Hepatocyte (in vitro differentiated cells): ENCODE measurements around the gene MT1F. TPM values are rescaled to one million over a fixed set of nuclear protein-coding genes. Genes with fewer than 3 reads are reported as not detected.

ENCODE experiments used
- DNase-seq: peaks from one replicate; pipeline ENCODE4 v3.0.0-alpha.2; 2016; ENCODE audit warnings: low spot score
- H2AFZ ChIP-seq: fragments of 200-600 bp; sonication (generic); 2 replicates; pipeline ENCODE4 v1.6.0; 2016; ENCODE audit warnings: antibody characterized with exemption, mild to moderate bottlenecking
- H3K27ac ChIP-seq: fragments of 200-600 bp; sonication (generic); 2 replicates; pipeline ENCODE4 v1.5.1; 2016; ENCODE audit warnings: mild to moderate bottlenecking
- H3K27me3 ChIP-seq: fragments of 200-600 bp; sonication (generic); 2 replicates; pipeline ENCODE4 v1.6.1; 2016
- H3K36me3 ChIP-seq: fragments of 200-600 bp; sonication (generic); replicated peaks from 2 replicates; pipeline ENCODE4 v1.5.1; 2016; ENCODE audit warnings: low read depth; ENCODE audit not compliant: insufficient read depth
- H3K4me1 ChIP-seq: fragments of 200-600 bp; sonication (generic); 2 replicates; pipeline ENCODE4 v1.5.1; 2016; ENCODE audit warnings: mild to moderate bottlenecking, moderate library complexity; ENCODE audit not compliant: insufficient read depth
- H3K4me2 ChIP-seq: fragments of 200-600 bp; sonication (generic); 2 replicates; pipeline ENCODE4 v1.6.0; 2016
- H3K4me3 ChIP-seq: fragments of 200-600 bp; sonication (generic); 2 replicates; pipeline ENCODE4 v1.5.1; 2016; ENCODE audit warnings: mild to moderate bottlenecking
- H3K79me2 ChIP-seq: fragments of 200-600 bp; sonication (generic); 2 replicates; pipeline ENCODE4 v1.6.0; 2017; ENCODE audit warnings: mild to moderate bottlenecking
- H3K9me2 ChIP-seq: fragments of 200-600 bp; sonication (generic); replicated peaks from 2 replicates; pipeline ENCODE4 v1.6.0; 2017; ENCODE audit warnings: mild to moderate bottlenecking; ENCODE audit not compliant: insufficient read depth
- H3K9me3 ChIP-seq: fragments of 200-600 bp; sonication (generic); 2 replicates; pipeline ENCODE4 v1.5.1; 2016; ENCODE audit warnings: low read depth, mild to moderate bottlenecking
- H4K20me1 ChIP-seq: fragments of 200-600 bp; sonication (generic); 2 replicates; pipeline ENCODE4 v1.6.0; 2016; ENCODE audit warnings: mild to moderate bottlenecking; ENCODE audit not compliant: insufficient read depth, poor library complexity, severe bottlenecking
- EZH2 ChIP-seq: fragments of 200-600 bp; sonication (generic); IDR thresholded peaks from 2 replicates; pipeline ENCODE4 v1.6.1; 2016; ENCODE audit warnings: antibody characterized with exemption, mild to moderate bottlenecking, borderline replicate concordance
- EZH2phosphoT487 ChIP-seq: fragments of 200-600 bp; sonication (generic); IDR thresholded peaks from one replicate; pipeline ENCODE4 v1.6.1; 2018; ENCODE audit warnings: antibody characterized with exemption, mild to moderate bottlenecking, low read depth, moderate library complexity; ENCODE audit not compliant: unreplicated experiment, severe bottlenecking
- WGBS: methylation state at CpG from one replicate; pipeline ENCODE4 v1.1.6; 2016; ENCODE audit warnings: low lambda C conversion rate; ENCODE audit errors: missing lambda C conversion rate; 5-methylcytosine and 5-hydroxymethylcytosine counted together
- polyA plus RNA-seq: library from polyadenylated mRNA; unstranded; fragments of >200 nt; fragmentation: Nextera tagmentation; extraction: Ambion mirVana; gene quantifications from 2 replicates; pipeline ENCODE4 v1.2.1, GENCODE V29; 2016
- total RNA-seq: library from RNA; depleted of rRNA; stranded (reverse); fragments of >200 nt; gene quantifications from 2 replicates; pipeline ENCODE4 v1.2.3, GENCODE V29; 2014
- TF ChIP-seq, protein P1 (sequence below): fragments of 200-600 bp; sonication (generic); IDR thresholded peaks from 2 replicates; pipeline ENCODE4 v1.5.1; 2016; ENCODE audit warnings: antibody characterized with exemption, mild to moderate bottlenecking; ENCODE audit not compliant: poor library complexity

MT1F gene
- total and polyA plus RNA-seq, 2 experiments from 2014 or later: 7.1 to 11.8 TPM

- no peaks in the 10 kb centered on the region for H3K36me3 ChIP-seq
- H3K9me2 ChIP-seq: no peaks in the 10 kb centered on the region
- peaks cover 70% of the 10 kb centered on the region for H3K27me3 ChIP-seq
- no peak overlapping the region for H3K27ac ChIP-seq
- H2AFZ ChIP-seq: no peak overlapping the region
- H3K4me2 ChIP-seq: no peak overlapping the region
- no peaks in the 10 kb centered on the region for H3K9me3 ChIP-seq
- WGBS: 72% methylated on average over 9 of the region's 9 CpGs
- no peaks in the 10 kb centered on the region for H3K79me2 ChIP-seq
- DNase-seq: no peak
- H4K20me1 ChIP-seq: no peaks in the 10 kb centered on the region
- H3K4me3 ChIP-seq: no peak overlapping the region
- TF ChIP-seq EZH2: no peak
- no peak for TF ChIP-seq EZH2phosphoT487
- TF ChIP-seq, protein P1, sequence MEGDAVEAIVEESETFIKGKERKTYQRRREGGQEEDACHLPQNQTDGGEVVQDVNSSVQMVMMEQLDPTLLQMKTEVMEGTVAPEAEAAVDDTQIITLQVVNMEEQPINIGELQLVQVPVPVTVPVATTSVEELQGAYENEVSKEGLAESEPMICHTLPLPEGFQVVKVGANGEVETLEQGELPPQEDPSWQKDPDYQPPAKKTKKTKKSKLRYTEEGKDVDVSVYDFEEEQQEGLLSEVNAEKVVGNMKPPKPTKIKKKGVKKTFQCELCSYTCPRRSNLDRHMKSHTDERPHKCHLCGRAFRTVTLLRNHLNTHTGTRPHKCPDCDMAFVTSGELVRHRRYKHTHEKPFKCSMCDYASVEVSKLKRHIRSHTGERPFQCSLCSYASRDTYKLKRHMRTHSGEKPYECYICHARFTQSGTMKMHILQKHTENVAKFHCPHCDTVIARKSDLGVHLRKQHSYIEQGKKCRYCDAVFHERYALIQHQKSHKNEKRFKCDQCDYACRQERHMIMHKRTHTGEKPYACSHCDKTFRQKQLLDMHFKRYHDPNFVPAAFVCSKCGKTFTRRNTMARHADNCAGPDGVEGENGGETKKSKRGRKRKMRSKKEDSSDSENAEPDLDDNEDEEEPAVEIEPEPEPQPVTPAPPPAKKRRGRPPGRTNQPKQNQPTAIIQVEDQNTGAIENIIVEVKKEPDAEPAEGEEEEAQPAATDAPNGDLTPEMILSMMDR: no peak
- peaks cover 9% of the 10 kb centered on the region for H3K4me1 ChIP-seq
Observed at GRCh38 chr16:56628486-56629350, 29.0 kb upstream of the MT1F start.

GRCh38 chr16:56629531-56629930, 28.2 kb upstream of the MT1F start:
- H3K9me2 ChIP-seq: no peaks in the 10 kb centered on the region
- H4K20me1 ChIP-seq: no peaks in the 10 kb centered on the region
- TF ChIP-seq, protein P1: no peak
- TF ChIP-seq EZH2 (no peak), EZH2phosphoT487 (no peak)
- H3K4me3 ChIP-seq: no peak overlapping the region
- no peaks in the 10 kb centered on the region for H3K79me2 ChIP-seq
- WGBS: 44% methylated on average over 3 of the region's 3 CpGs
- H3K4me1 ChIP-seq: peaks cover 9% of the 10 kb centered on the region
- no peaks in the 10 kb centered on the region for H3K9me3 ChIP-seq
- H3K36me3 ChIP-seq: no peaks in the 10 kb centered on the region
- no peak for DNase-seq
- H3K27ac ChIP-seq: no peak overlapping the region
- no peak overlapping the region for H2AFZ ChIP-seq
- peaks cover 78% of the 10 kb centered on the region for H3K27me3 ChIP-seq
- no peak overlapping the region for H3K4me2 ChIP-seq

- Histone ChIP-seq H3K79me2 (no peaks in the 10 kb centered on the region), H2AFZ (no peak overlapping the region), H4K20me1 (no peaks in the 10 kb centered on the region), H3K4me2 (no peak overlapping the region), H3K27ac (no peak overlapping the region), H3K27me3 (peaks cover 79% of the 10 kb centered on the region), H3K9me2 (no peaks in the 10 kb centered on the region), H3K9me3 (no peaks in the 10 kb centered on the region), H3K36me3 (no peaks in the 10 kb centered on the region), H3K4me3 (no peak overlapping the region), H3K4me1 (peaks cover 12% of the 10 kb centered on the region)
- 75% methylated on average over 3 of the region's 3 CpGs for WGBS
- DNase-seq: no peak
- TF ChIP-seq, protein P1: no peak
- no peak for TF ChIP-seq EZH2
- TF ChIP-seq EZH2phosphoT487: no peak
Observed at GRCh38 chr16:56630134-56630533, 27.6 kb upstream of the MT1F start.
